WTC11 (cell line): ENCODE results near the gene GUCY1B1. TPM values are rescaled to one million over a fixed set of nuclear protein-coding genes. Genes with fewer than 3 reads are reported as not detected.

ENCODE experiments used
- ATAC-seq: fragments of 200-7000 bp; cut with Tn5 transposase; 2 replicates; pipeline ENCODE4 v1.10.0; 2021; ENCODE audit warnings: mild to moderate bottlenecking, moderate library complexity
- Bru-seq: library from RNA; stranded (reverse); fragments of 400-500 nt; gene quantifications from one replicate; lab custom pipeline; 2021; lab: Mats Ljungman, UMichigan
- CTCF ChIA-PET: fragments of 300-600 bp; sonication (Branson Sonifier 250); formaldehyde crosslinking; loops from one replicate; lab custom pipeline; 2021; ENCODE audit warnings: antibody characterized with exemption; lab: Charles Lee
- POLR2A ChIA-PET: fragments of 350-600 bp; sonication (Branson Sonifier 250); formaldehyde crosslinking; loops from one replicate; lab custom pipeline; 2021; ENCODE audit warnings: antibody characterized with exemption; lab: Charles Lee
- DNase-seq: peaks from one replicate; pipeline ENCODE4 v3.0.0; 2021; ENCODE audit warnings: low spot score
- H3K27ac Mint-ChIP-seq: 2 replicates; pipeline ENCODE4 v1.8.0; 2021; ENCODE audit warnings: mixed read lengths
- H3K27me3 Mint-ChIP-seq: 2 replicates; pipeline ENCODE4 v1.8.0; 2021; ENCODE audit warnings: low read depth, mild to moderate bottlenecking, moderate library complexity, mixed read lengths
- H3K36me3 Mint-ChIP-seq: 2 replicates; pipeline ENCODE4 v1.8.0; 2021; ENCODE audit warnings: mixed read lengths
- H3K4me1 Mint-ChIP-seq: 2 replicates; pipeline ENCODE4 v1.8.0; 2022; ENCODE audit warnings: mixed read lengths
- H3K4me3 Mint-ChIP-seq: 2 replicates; pipeline ENCODE4 v1.8.0; 2021; ENCODE audit warnings: mild to moderate bottlenecking, moderate library complexity, mixed read lengths
- H3K9me3 Mint-ChIP-seq: 2 replicates; pipeline ENCODE4 v1.8.0; 2021; ENCODE audit warnings: mixed read lengths
- CREB1 ChIP-seq: sonication (generic); formaldehyde crosslinking; IDR thresholded peaks from 2 replicates; pipeline ENCODE4 v1.8.0; 2023; ENCODE audit warnings: mild to moderate bottlenecking, missing genetic modification reagents
- ELF4 ChIP-seq: sonication (generic); formaldehyde crosslinking; IDR thresholded peaks from 2 replicates; pipeline ENCODE4 v1.8.1; 2022; ENCODE audit warnings: low read depth, mild to moderate bottlenecking, moderate library complexity, missing genetic modification reagents
- FOXP1 ChIP-seq: sonication (generic); formaldehyde crosslinking; IDR thresholded peaks from 2 replicates; pipeline ENCODE4 v1.8.0; 2022; ENCODE audit warnings: missing genetic modification reagents, mild to moderate bottlenecking, moderate library complexity, borderline replicate concordance
- GABPB1 ChIP-seq: sonication (generic); formaldehyde crosslinking; IDR thresholded peaks from 2 replicates; pipeline ENCODE4 v1.8.1; 2023; ENCODE audit warnings: mild to moderate bottlenecking, missing genetic modification reagents
- KAT7 ChIP-seq: sonication (generic); formaldehyde crosslinking; IDR thresholded peaks from 2 replicates; pipeline ENCODE4 v1.8.1; 2023; ENCODE audit warnings: missing genetic modification reagents, mild to moderate bottlenecking, borderline replicate concordance
- MXD4 ChIP-seq: fragments of 250-450 bp; sonication (Bioruptor Pico); IDR thresholded peaks from 2 replicates; pipeline ENCODE4 v1.8.0; 2021; ENCODE audit warnings: mild to moderate bottlenecking, moderate library complexity, borderline replicate concordance
- MYBL2 ChIP-seq: sonication (generic); formaldehyde crosslinking; IDR thresholded peaks from 2 replicates; pipeline ENCODE4 v1.8.1; 2023; ENCODE audit warnings: mild to moderate bottlenecking, moderate library complexity, missing genetic modification reagents
- NFE2L1 ChIP-seq: sonication (generic); formaldehyde crosslinking; IDR thresholded peaks from 2 replicates; pipeline ENCODE4 v1.8.1; 2023; ENCODE audit warnings: missing genetic modification reagents
- SP1 ChIP-seq: sonication (generic); formaldehyde crosslinking; conservative IDR thresholded peaks from 2 replicates; pipeline ENCODE4 v1.8.1; 2022; ENCODE audit warnings: missing genetic modification reagents
- TEAD1 ChIP-seq: sonication (generic); formaldehyde crosslinking; IDR thresholded peaks from 2 replicates; pipeline ENCODE4 v1.8.0; 2022; ENCODE audit warnings: mild to moderate bottlenecking, missing genetic modification reagents
- ZBTB21 ChIP-seq: sonication (generic); formaldehyde crosslinking; IDR thresholded peaks from 2 replicates; pipeline ENCODE4 v1.8.1; 2023; ENCODE audit warnings: mild to moderate bottlenecking, missing genetic modification reagents, borderline replicate concordance
- ZNF396 ChIP-seq: fragments of 250-450 bp; sonication (Bioruptor Pico); IDR thresholded peaks from 2 replicates; pipeline ENCODE4 v1.8.0; 2021; ENCODE audit warnings: mild to moderate bottlenecking, moderate library complexity, borderline replicate concordance
- ZNF423 ChIP-seq: fragments of 250-450 bp; sonication (Bioruptor Pico); IDR thresholded peaks from 2 replicates; pipeline ENCODE4 v2.1.2; 2022; ENCODE audit warnings: mild to moderate bottlenecking, moderate library complexity
- long read RNA-seq, 3 experiments: library from RNA in 1 of 3; library from capped mRNA in 1 of 3; library from polyadenylated mRNA in 1 of 3; unstranded in 2 of 3; stranded (forward) in 1 of 3; transcript quantifications; one replicate each; pipeline ENCODE4 v2.0.0, GENCODE V29; 2021
- total RNA-seq: library from RNA; stranded (reverse); gene quantifications from 3 replicates; pipeline ENCODE4 v1.2.3, GENCODE V29; 2021
- TF ChIP-seq, protein P1 (sequence below): fragments of 250-450 bp; sonication (Bioruptor Pico); IDR thresholded peaks from 2 replicates; pipeline ENCODE4 v2.1.2; 2022; ENCODE audit warnings: mild to moderate bottlenecking, moderate library complexity
- TF ChIP-seq, protein P2 (sequence below): fragments of 250-450 bp; sonication (Bioruptor Pico); IDR thresholded peaks from 2 replicates; pipeline ENCODE4 v1.9.0; 2021; ENCODE audit warnings: mild to moderate bottlenecking
- TF ChIP-seq, protein P3 (sequence below): sonication (generic); formaldehyde crosslinking; IDR thresholded peaks from 2 replicates; pipeline ENCODE4 v1.8.1; 2022; ENCODE audit warnings: low read depth, missing genetic modification reagents, borderline replicate concordance
- TF ChIP-seq, protein P4 (sequence below): fragments of 250-450 bp; sonication (Bioruptor Pico); conservative IDR thresholded peaks from 2 replicates; pipeline ENCODE4 v1.9.0; 2021; ENCODE audit warnings: mild to moderate bottlenecking
- TF ChIP-seq, protein P5 (sequence below): sonication (generic); formaldehyde crosslinking; IDR thresholded peaks from 2 replicates; pipeline ENCODE4 v1.8.1; 2023; ENCODE audit warnings: mild to moderate bottlenecking, missing genetic modification reagents
- TF ChIP-seq, protein P6 (sequence below): sonication (generic); formaldehyde crosslinking; IDR thresholded peaks from 2 replicates; pipeline ENCODE4 v1.8.1; 2023; ENCODE audit warnings: mild to moderate bottlenecking, moderate library complexity, missing genetic modification reagents
- TF ChIP-seq, protein P7 (sequence below): sonication (generic); formaldehyde crosslinking; IDR thresholded peaks from 2 replicates; pipeline ENCODE4 v1.8.0; 2022; ENCODE audit warnings: mild to moderate bottlenecking, missing genetic modification reagents

The GUCY1B1 gene
- total RNA-seq (6.4 to 12.7 TPM (median 7.1 TPM) in 3 replicates), Bru-seq, nascent RNA (percentile 65 among the genes with signal in this experiment)
- long read RNA-seq, experiment 1, transcript GUCY1B1-201 (14 exons, 3,124 nt): major isoform, 60 of 73 reads
- long read RNA-seq, experiment 1, partial matches to known transcripts: 6 of 73 reads
- long read RNA-seq, experiment 1, other reads (novel, unspliced or antisense): 5 of 73 reads
- long read RNA-seq, experiment 2, partial matches to known transcripts: 0 of 2 reads
- long read RNA-seq, experiment 2, other reads (novel, unspliced or antisense): 2 of 2 reads
- long read RNA-seq, experiment 3, transcript GUCY1B1-201 (14 exons, 3,124 nt): major isoform, 9 of 14 reads
- long read RNA-seq, experiment 3, partial matches to known transcripts: 3 of 14 reads
- long read RNA-seq, experiment 3, other reads (novel, unspliced or antisense): 2 of 14 reads

DNA sequence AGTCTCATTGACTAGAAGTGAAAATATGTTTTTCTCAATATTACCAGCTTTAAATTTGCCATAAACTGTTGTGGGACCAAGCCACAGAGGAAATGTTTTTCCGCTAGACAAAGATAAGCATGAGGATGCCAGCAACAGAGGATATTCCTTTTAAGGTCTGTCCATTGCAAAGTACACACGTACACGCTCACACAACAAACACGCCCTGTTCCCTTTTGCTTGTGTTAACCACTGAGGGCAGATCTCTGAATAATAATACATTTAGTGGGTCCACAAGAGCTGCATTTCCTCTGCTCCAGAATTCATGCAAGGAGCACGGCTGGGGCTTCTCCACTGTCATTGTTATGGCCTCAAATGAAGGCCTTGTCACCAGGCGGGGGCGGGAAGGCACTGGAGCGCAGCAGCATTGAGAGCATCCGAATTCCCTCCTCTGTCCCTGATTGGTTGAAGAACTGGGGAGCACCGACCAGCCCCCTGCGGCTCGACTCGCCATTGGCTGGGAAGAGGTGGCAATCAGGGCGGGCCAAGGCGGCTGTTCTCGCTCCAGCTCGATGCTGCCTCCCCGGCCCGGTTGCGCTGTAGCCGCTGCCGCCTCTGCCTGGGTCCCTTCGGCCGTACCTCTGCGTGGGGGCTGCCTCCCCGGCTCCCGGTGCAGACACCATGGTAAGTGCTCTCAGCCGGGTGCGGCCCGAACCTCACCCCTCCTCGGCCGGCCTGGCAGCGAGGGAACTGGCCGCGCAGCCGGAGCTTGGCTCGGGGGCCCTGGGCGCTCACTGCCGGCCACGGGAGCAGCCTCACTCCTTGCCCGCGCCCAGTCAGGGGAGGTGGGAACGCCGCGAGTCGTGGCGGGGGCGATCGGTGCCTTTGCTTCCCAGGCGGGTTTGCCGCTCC, at the start of gene GUCY1B1:
Gene GUCY1B1 (plus strand): TSS at position 541 of the 891 bp plus-strand sequence. CDS start 120 bp downstream, at position 661.
- Mint-ChIP-seq H3K36me3 (no peaks in the 10 kb centered on the region), H3K9me3 (peaks cover 10% of the 10 kb centered on the region), H3K4me3 (peak within 1 kb of the TSS; percentile 68), H3K4me1 (peaks cover 23% of the 10 kb centered on the region), H3K27ac (no peak within 1 kb of the TSS), H3K27me3 (peaks cover 23% of the 10 kb centered on the region)
- ChIA-PET POLR2A (interaction anchor here (0.6 kb wide), 1 partner anchor 134 kb away, joined by 3 read pairs; no protein-coding TSS in a partner anchor), CTCF (interaction anchor here (0.5 to 1.3 kb wide), 5 partner anchors 14 to 230 kb away, joined by 3 to 5 read pairs (median 3); no protein-coding TSS in a partner anchor)
- ATAC-seq (peak; percentile 95), DNase-seq (peak; percentile 95)
- TF ChIP-seq, protein P1, sequence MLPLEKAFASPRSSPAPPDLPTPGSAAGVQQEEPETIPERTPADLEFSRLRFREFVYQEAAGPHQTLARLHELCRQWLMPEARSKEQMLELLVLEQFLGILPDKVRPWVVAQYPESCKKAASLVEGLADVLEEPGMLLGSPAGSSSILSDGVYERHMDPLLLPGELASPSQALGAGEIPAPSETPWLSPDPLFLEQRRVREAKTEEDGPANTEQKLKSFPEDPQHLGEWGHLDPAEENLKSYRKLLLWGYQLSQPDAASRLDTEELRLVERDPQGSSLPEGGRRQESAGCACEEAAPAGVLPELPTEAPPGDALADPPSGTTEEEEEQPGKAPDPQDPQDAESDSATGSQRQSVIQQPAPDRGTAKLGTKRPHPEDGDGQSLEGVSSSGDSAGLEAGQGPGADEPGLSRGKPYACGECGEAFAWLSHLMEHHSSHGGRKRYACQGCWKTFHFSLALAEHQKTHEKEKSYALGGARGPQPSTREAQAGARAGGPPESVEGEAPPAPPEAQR: no peak
- TF ChIP-seq, protein P2, sequence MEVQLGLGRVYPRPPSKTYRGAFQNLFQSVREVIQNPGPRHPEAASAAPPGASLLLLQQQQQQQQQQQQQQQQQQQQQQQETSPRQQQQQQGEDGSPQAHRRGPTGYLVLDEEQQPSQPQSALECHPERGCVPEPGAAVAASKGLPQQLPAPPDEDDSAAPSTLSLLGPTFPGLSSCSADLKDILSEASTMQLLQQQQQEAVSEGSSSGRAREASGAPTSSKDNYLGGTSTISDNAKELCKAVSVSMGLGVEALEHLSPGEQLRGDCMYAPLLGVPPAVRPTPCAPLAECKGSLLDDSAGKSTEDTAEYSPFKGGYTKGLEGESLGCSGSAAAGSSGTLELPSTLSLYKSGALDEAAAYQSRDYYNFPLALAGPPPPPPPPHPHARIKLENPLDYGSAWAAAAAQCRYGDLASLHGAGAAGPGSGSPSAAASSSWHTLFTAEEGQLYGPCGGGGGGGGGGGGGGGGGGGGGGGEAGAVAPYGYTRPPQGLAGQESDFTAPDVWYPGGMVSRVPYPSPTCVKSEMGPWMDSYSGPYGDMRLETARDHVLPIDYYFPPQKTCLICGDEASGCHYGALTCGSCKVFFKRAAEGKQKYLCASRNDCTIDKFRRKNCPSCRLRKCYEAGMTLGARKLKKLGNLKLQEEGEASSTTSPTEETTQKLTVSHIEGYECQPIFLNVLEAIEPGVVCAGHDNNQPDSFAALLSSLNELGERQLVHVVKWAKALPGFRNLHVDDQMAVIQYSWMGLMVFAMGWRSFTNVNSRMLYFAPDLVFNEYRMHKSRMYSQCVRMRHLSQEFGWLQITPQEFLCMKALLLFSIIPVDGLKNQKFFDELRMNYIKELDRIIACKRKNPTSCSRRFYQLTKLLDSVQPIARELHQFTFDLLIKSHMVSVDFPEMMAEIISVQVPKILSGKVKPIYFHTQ (CRISPR knock-in tag): no peak
- TF ChIP-seq, protein P3, sequence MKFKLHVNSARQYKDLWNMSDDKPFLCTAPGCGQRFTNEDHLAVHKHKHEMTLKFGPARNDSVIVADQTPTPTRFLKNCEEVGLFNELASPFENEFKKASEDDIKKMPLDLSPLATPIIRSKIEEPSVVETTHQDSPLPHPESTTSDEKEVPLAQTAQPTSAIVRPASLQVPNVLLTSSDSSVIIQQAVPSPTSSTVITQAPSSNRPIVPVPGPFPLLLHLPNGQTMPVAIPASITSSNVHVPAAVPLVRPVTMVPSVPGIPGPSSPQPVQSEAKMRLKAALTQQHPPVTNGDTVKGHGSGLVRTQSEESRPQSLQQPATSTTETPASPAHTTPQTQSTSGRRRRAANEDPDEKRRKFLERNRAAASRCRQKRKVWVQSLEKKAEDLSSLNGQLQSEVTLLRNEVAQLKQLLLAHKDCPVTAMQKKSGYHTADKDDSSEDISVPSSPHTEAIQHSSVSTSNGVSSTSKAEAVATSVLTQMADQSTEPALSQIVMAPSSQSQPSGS (CRISPR knock-in tag): no peak
- TF ChIP-seq, protein P4, sequence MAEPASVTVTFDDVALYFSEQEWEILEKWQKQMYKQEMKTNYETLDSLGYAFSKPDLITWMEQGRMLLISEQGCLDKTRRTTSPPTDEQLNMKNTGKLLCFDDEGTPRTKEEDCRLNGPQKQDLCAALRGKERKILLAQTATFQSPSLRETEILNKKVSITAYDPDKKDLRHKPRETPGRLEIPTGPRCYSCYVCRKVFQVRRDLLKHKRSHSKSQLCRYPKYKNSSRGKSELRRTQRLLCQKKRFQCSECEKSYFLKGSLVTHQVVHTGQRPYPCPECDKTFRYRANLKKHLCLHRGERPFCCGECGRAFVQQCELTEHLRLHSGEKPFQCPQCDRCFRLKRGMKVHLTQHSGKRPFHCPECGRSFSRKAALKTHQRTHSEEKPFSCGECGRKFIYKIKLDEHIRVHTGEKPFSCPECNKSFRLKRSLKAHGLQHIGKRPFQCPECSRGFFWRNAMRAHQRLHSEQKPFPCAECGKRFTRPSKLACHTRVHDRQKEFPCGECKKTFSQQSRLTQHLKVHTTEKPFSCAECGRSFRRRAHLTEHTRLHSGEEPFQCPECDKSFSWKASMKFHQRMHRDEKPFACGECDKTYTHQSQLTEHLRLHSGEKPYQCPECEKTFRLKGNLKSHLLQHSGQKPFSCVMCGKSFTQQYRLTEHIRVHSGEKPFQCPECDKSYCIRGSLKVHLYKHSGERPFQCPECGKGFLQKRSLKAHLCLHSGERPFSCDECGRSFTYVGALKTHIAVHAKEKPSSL (CRISPR knock-in tag): no peak
- TF ChIP-seq, protein P5, sequence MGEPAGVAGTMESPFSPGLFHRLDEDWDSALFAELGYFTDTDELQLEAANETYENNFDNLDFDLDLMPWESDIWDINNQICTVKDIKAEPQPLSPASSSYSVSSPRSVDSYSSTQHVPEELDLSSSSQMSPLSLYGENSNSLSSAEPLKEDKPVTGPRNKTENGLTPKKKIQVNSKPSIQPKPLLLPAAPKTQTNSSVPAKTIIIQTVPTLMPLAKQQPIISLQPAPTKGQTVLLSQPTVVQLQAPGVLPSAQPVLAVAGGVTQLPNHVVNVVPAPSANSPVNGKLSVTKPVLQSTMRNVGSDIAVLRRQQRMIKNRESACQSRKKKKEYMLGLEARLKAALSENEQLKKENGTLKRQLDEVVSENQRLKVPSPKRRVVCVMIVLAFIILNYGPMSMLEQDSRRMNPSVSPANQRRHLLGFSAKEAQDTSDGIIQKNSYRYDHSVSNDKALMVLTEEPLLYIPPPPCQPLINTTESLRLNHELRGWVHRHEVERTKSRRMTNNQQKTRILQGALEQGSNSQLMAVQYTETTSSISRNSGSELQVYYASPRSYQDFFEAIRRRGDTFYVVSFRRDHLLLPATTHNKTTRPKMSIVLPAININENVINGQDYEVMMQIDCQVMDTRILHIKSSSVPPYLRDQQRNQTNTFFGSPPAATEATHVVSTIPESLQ (CRISPR knock-in tag): no peak
- TF ChIP-seq, protein P6, sequence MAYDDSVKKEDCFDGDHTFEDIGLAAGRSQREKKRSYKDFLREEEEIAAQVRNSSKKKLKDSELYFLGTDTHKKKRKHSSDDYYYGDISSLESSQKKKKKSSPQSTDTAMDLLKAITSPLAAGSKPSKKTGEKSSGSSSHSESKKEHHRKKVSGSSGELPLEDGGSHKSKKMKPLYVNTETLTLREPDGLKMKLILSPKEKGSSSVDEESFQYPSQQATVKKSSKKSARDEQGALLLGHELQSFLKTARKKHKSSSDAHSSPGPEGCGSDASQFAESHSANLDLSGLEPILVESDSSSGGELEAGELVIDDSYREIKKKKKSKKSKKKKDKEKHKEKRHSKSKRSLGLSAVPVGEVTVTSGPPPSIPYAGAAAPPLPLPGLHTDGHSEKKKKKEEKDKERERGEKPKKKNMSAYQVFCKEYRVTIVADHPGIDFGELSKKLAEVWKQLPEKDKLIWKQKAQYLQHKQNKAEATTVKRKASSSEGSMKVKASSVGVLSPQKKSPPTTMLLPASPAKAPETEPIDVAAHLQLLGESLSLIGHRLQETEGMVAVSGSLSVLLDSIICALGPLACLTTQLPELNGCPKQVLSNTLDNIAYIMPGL (CRISPR knock-in tag): peak; percentile 95
- TF ChIP-seq CREB1 (CRISPR knock-in tag) (0 out of 2 replicates have a peak, but pooled peaks have one; percentile 75), SP1 (CRISPR knock-in tag) (0 out of 2 replicates have a peak, but pooled peaks have one; percentile 53), GABPB1 (no peak), KAT7 (CRISPR knock-in tag) (no peak), ELF4 (CRISPR knock-in tag) (no peak), ZBTB21 (CRISPR knock-in tag) (no peak), FOXP1 (CRISPR knock-in tag) (peak; percentile 88; the same call in 1 of the 2 replicates), ZNF396 (CRISPR knock-in tag) (no peak), NFE2L1 (CRISPR knock-in tag) (peak; percentile 88; the same call in 1 of the 2 replicates), TEAD1 (CRISPR knock-in tag) (peak; percentile 80), MYBL2 (no peak), ZNF423 (no peak), MXD4 (no peak)
- TF ChIP-seq, protein P7, sequence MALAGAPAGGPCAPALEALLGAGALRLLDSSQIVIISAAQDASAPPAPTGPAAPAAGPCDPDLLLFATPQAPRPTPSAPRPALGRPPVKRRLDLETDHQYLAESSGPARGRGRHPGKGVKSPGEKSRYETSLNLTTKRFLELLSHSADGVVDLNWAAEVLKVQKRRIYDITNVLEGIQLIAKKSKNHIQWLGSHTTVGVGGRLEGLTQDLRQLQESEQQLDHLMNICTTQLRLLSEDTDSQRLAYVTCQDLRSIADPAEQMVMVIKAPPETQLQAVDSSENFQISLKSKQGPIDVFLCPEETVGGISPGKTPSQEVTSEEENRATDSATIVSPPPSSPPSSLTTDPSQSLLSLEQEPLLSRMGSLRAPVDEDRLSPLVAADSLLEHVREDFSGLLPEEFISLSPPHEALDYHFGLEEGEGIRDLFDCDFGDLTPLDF: peak; percentile 86; the same call in 1 of the 2 replicates
